Tibial nerve (tissue), 4 donors: ENCODE results near the gene GPANK1. TPM values are rescaled to one million over a fixed set of nuclear protein-coding genes. Genes with fewer than 3 reads are reported as not detected.

Experiments
- DNase-seq, 2 donors: peaks; one replicate each; pipeline ENCODE4 v3.0.0-alpha.2; 2019; ENCODE audit warnings: low spot score in 2 of 2
- H3K27ac ChIP-seq, 4 donors: fragments of 200-600 bp; sonication (generic) in 3 of 4; one replicate each; pipeline ENCODE4 v1.5.1; 2017 to 2019; ENCODE audit warnings: mild to moderate bottlenecking in 1 of 4
- H3K27me3 ChIP-seq, 2 donors: fragments of 200-600 bp; sonication (generic) in 1 of 2; one replicate each; pipeline versions ENCODE4 v1.5.1 to v1.6.0; 2017 to 2019
- H3K36me3 ChIP-seq, 3 donors: fragments of 200-600 bp; sonication (generic); one replicate each; pipeline ENCODE4 v1.5.1; 2018 to 2019
- H3K4me1 ChIP-seq, 4 donors: fragments of 200-600 bp; sonication (generic) in 3 of 4; one replicate each; pipeline ENCODE4 v1.5.1; 2017 to 2019
- H3K4me3 ChIP-seq, 4 donors: fragments of 200-600 bp; sonication (generic) in 3 of 4; one replicate each; pipeline ENCODE4 v1.5.1; 2017 to 2019; ENCODE audit warnings: mild to moderate bottlenecking in 1 of 4, moderate library complexity in 1 of 4
- H3K9me3 ChIP-seq, 4 donors: fragments of 200-600 bp; sonication (generic) in 3 of 4; one replicate each; pipeline ENCODE4 v1.5.1; 2017 to 2019
- EP300 ChIP-seq, 2 donors: sonication (generic); formaldehyde crosslinking; IDR thresholded peaks; one replicate each; pipeline ENCODE4 v1.6.1; 2017; ENCODE audit warnings: antibody characterized with exemption in 2 of 2, mild to moderate bottlenecking in 1 of 2
- POLR2A ChIP-seq, 2 donors: fragments of 450-650 bp; IDR thresholded peaks; one replicate each; pipeline ENCODE4 v1.6.1; 2017; ENCODE audit warnings: antibody characterized with exemption in 2 of 2, mild to moderate bottlenecking in 2 of 2, moderate library complexity in 2 of 2
- WGBS, 2 donors: methylation state at CpG; one replicate each; pipeline ENCODE4 v1.1.5; 2018; 5-methylcytosine and 5-hydroxymethylcytosine counted together
- total RNA-seq, 4 donors: library from RNA; depleted of rRNA; stranded (reverse); fragments of >200 nt; gene quantifications; one replicate each; pipeline ENCODE4 v1.1.0, GENCODE V29; 2016
- TF ChIP-seq, protein P1 (sequence below), 5 experiments: fragments of 200-600 bp in 3 of 5; fragments of 450-650 bp in 2 of 5; sonication (generic) in 3 of 5; IDR thresholded peaks; one replicate each; pipeline ENCODE4 v1.5.1; 2016 to 2019; ENCODE audit warnings: antibody characterized with exemption in 5 of 5, mild to moderate bottlenecking in 3 of 5, moderate library complexity in 2 of 5

GPANK1 gene
- total RNA-seq, 4 donors from 2014 or later = 18.8 to 30.0 (median 26.5) TPM

GRCh38 chr6:31639449-31639861, 25.3 kb downstream of the GPANK1 start:
- no peaks in the 10 kb centered on the region for H3K27me3 ChIP-seq
- TF ChIP-seq, protein P1, sequence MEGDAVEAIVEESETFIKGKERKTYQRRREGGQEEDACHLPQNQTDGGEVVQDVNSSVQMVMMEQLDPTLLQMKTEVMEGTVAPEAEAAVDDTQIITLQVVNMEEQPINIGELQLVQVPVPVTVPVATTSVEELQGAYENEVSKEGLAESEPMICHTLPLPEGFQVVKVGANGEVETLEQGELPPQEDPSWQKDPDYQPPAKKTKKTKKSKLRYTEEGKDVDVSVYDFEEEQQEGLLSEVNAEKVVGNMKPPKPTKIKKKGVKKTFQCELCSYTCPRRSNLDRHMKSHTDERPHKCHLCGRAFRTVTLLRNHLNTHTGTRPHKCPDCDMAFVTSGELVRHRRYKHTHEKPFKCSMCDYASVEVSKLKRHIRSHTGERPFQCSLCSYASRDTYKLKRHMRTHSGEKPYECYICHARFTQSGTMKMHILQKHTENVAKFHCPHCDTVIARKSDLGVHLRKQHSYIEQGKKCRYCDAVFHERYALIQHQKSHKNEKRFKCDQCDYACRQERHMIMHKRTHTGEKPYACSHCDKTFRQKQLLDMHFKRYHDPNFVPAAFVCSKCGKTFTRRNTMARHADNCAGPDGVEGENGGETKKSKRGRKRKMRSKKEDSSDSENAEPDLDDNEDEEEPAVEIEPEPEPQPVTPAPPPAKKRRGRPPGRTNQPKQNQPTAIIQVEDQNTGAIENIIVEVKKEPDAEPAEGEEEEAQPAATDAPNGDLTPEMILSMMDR (IDR thresholded peaks at IDR 0.05) = no peak
- TF ChIP-seq POLR2A (IDR thresholded peaks at IDR 0.05) (no peak), EP300 (IDR thresholded peaks at IDR 0.05) (no peak)
- no peak for DNase-seq
- 65 to 73% methylated on average over 8 to 10 of the region's 10 CpGs for WGBS, 2 donors
- H3K4me3 ChIP-seq = no peak overlapping the region
- no peak overlapping the region for H3K27ac ChIP-seq
- no peaks in the 10 kb centered on the region for H3K4me1 ChIP-seq
- H3K9me3 ChIP-seq = no peaks in the 10 kb centered on the region
- H3K36me3 ChIP-seq = peaks cover 8 to 99% (median 66%) of the 10 kb centered on the region in 3 donors

GRCh38 chr6:31639043-31639442, 25.8 kb downstream of the GPANK1 start:
- Histone ChIP-seq H3K27ac (no peak overlapping the region), H3K36me3 (peaks cover 8 to 99% (median 69%) of the 10 kb centered on the region in 3 donors), H3K4me1 (no peaks in the 10 kb centered on the region), H3K4me3 (no peak overlapping the region), H3K27me3 (no peaks in the 10 kb centered on the region), H3K9me3 (no peaks in the 10 kb centered on the region)
- no peak for DNase-seq
- WGBS, 2 donors = 73 to 84% methylated on average over 9 of the region's 9 CpGs
- no peak for TF ChIP-seq POLR2A (IDR thresholded peaks at IDR 0.05)
- TF ChIP-seq, protein P1 (IDR thresholded peaks at IDR 0.05) = no peak
- TF ChIP-seq EP300 (IDR thresholded peaks at IDR 0.05) = no peak

DNA sequence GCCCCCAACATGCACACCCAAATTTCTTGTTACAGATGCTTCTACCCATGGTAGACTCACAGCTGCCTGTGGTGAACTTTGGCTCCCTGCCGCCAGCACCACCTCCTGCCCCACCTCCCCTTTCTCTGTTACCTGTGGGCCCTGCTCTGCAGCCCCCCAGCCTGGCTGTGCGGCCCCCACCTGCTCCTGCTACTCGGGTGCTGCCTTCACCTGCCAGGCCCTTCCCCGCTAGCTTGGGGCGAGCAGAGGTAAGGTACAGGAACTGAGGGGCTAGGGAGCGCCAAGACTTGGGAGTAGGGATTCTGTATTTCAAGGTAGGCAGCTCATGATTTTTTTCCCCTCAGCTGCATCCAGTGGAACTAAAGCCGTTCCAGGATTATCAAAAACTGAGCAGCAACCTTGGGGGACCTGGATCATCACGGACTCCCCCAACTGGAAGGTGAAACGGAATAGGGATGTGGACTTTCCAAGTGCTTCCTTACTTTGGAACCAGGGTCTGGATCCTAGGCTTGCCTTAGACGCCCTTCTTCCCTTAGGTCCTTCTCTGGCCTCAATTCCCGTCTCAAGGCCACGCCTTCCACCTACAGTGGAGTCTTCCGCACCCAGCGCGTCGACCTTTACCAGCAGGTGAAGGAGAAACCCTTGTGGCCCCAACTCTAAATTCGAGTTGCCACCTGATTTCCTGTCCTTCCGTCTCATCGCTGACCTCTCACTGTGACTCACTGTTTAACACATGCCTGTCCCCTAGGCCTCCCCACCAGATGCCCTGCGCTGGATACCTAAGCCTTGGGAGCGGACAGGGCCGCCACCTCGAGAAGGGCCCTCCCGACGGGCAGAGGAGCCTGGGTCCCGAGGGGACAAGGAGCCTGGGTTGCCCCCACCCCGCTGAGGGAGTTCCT, 27.9 kb downstream of the GPANK1 start:
- no peak for DNase-seq
- H3K36me3 ChIP-seq = peaks cover 6 to 100% (median 61%) of the 10 kb centered on the region in 3 donors
- TF ChIP-seq POLR2A (IDR thresholded peaks at IDR 0.05) (no peak), EP300 (IDR thresholded peaks at IDR 0.05) (no peak)
- TF ChIP-seq, protein P1 (IDR thresholded peaks at IDR 0.05) = no peak
- no peaks in the 10 kb centered on the region for H3K27me3 ChIP-seq
- no peak overlapping the region for H3K4me3 ChIP-seq
- H3K27ac ChIP-seq = no peak overlapping the region
- no peaks in the 10 kb centered on the region for H3K9me3 ChIP-seq
- 74 to 76% methylated on average over 26 to 27 of the region's 27 CpGs for WGBS, 2 donors
- peaks cover 0 to 18% (median 0%) of the 10 kb centered on the region in 4 donors for H3K4me1 ChIP-seq

DNA sequence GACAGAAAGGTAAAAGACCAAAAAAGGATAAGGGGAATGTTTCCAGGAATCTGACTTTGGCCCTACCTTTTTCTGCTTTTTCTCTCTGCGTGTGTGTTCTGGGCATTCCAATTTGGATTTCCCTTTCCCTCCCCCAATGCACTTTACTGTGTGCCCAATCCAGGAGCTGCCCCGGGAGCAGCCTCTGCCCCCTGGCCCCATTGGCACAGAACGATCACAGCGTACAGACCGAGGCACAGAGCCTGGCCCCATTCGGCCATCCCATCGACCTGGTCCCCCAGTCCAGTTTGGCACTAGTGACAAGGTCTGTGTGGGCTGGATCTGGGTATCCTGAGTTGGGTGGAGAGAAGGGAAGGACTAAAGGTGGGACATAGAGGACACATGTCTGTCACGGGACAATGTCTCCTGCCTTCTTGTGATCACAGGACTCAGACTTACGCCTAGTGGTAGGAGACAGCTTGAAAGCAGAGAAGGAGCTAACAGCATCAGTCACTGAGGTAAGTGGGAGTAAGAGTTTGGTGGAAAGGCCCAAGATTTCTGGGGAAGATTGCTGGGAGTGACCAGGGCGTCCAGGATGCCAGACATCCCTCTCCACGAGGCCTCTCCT, 29.7 kb downstream of the GPANK1 start:
- Histone ChIP-seq H3K36me3 (peaks cover 2 to 100% (median 50%) of the 10 kb centered on the region in 3 donors), H3K4me1 (peaks cover 0 to 18% (median 0%) of the 10 kb centered on the region in 4 donors), H3K9me3 (no peaks in the 10 kb centered on the region), H3K27me3 (no peaks in the 10 kb centered on the region), H3K27ac (no peak overlapping the region), H3K4me3 (no peak overlapping the region)
- WGBS, 2 donors = 74 to 79% methylated on average over 11 of the region's 11 CpGs
- TF ChIP-seq EP300 (IDR thresholded peaks at IDR 0.05) (no peak), POLR2A (IDR thresholded peaks at IDR 0.05) (no peak)
- TF ChIP-seq, protein P1 (IDR thresholded peaks at IDR 0.05) = no peak
- no peak for DNase-seq

DNA sequence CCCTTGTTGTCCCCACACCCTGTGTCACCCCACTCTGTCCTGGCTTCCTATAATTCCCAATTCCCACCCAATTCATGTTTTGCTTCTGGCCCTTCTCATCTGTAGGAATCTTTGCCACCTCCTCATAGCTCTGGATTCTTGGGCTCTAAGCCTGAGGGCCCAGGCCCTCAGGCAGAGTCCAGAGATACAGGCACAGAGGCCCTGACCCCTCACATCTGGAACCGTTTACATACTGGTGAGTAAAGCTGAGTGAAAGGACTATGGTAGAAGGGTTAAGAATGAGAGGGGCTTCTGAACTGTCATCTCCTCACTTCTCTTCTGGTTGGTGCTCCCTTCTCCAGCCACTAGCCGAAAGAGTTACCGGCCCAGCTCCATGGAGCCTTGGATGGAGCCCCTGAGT, 30.7 kb downstream of the GPANK1 start:
- Histone ChIP-seq H3K9me3 (no peaks in the 10 kb centered on the region), H3K4me1 (peaks cover 0 to 18% (median 0%) of the 10 kb centered on the region in 4 donors), H3K36me3 (peaks cover 0 to 100% (median 43%) of the 10 kb centered on the region in 3 donors), H3K27ac (no peak overlapping the region), H3K4me3 (no peak overlapping the region), H3K27me3 (no peaks in the 10 kb centered on the region)
- DNase-seq = no peak
- TF ChIP-seq, protein P1 (IDR thresholded peaks at IDR 0.05) = no peak
- TF ChIP-seq POLR2A (IDR thresholded peaks at IDR 0.05) (no peak), EP300 (IDR thresholded peaks at IDR 0.05) (no peak)
- WGBS, 2 donors = 55 to 78% methylated on average over 3 of the region's 3 CpGs
